Fibroblast of lung (primary cell): ENCODE results near the gene BLZF1. TPM values are rescaled to one million over a fixed set of nuclear protein-coding genes. Genes with fewer than 3 reads are reported as not detected.

ENCODE experiments used
- DNase-seq, 2 donors: peaks; one replicate each; pipeline versions ENCODE4 v3.0.0 to v3.0.0-alpha.2; 2010; ENCODE audit warnings: low read depth in 2 of 2
- H2AFZ ChIP-seq: 2 replicates; pipeline ENCODE4 v1.5.1; 2012; ENCODE audit warnings: low read length, control low read depth, inconsistent platforms
- H3K27ac ChIP-seq: 2 replicates; pipeline ENCODE4 v1.5.1; 2011; ENCODE audit warnings: low read length, control low read depth; ENCODE audit not compliant: insufficient read depth
- H3K27me3 ChIP-seq: 2 replicates; pipeline ENCODE4 v1.5.1; 2011; ENCODE audit warnings: mild to moderate bottlenecking, low read length; ENCODE audit not compliant: control insufficient read depth, insufficient read depth
- H3K36me3 ChIP-seq: 2 replicates; pipeline ENCODE4 v1.5.1; 2011; ENCODE audit warnings: low read length; ENCODE audit not compliant: control insufficient read depth, insufficient read depth
- H3K4me1 ChIP-seq: 2 replicates; pipeline ENCODE4 v1.5.1; 2011; ENCODE audit warnings: low read length; ENCODE audit not compliant: control insufficient read depth, insufficient read depth; ENCODE audit errors: extremely low read depth
- H3K4me2 ChIP-seq: 2 replicates; pipeline ENCODE4 v1.5.1; 2011; ENCODE audit warnings: low read length, control low read depth; ENCODE audit not compliant: insufficient read depth; ENCODE audit errors: extremely low read depth
- H3K4me3 ChIP-seq, 4 experiments: fragments of 200-600 bp in 1 of 4; sonication (generic) in 1 of 4; replicated peaks in 1 of 4; 2 replicates each; pipeline ENCODE4 v1.5.1; 2011 to 2016; ENCODE audit warnings: low read length in 4 of 4, low read depth in 3 of 4, mild to moderate bottlenecking in 3 of 4, control low read depth in 2 of 4, inconsistent platforms in 1 of 4, mixed read lengths in 1 of 4; ENCODE audit not compliant: insufficient read depth in 1 of 4; ENCODE audit errors: control extremely low read depth in 1 of 4
- H3K79me2 ChIP-seq: 2 replicates; pipeline ENCODE4 v1.5.1; 2012; ENCODE audit warnings: mild to moderate bottlenecking, low read length, inconsistent platforms; ENCODE audit not compliant: control insufficient read depth, insufficient read depth
- H3K9ac ChIP-seq: 2 replicates; pipeline ENCODE4 v1.5.1; 2011; ENCODE audit warnings: mild to moderate bottlenecking, low read length, control low read depth; ENCODE audit not compliant: insufficient read depth
- H3K9me3 ChIP-seq: 2 replicates; pipeline ENCODE4 v1.5.1; 2012; ENCODE audit warnings: low read depth, low read length; ENCODE audit not compliant: control insufficient read depth, insufficient read depth
- H4K20me1 ChIP-seq: 2 replicates; pipeline ENCODE4 v1.5.1; 2011; ENCODE audit warnings: low read length; ENCODE audit not compliant: control insufficient read depth, insufficient read depth; ENCODE audit errors: extremely low read depth
- CTCF ChIP-seq, 2 donors: IDR thresholded peaks in 1 of 2; conservative IDR thresholded peaks in 1 of 2; 1 replicate in 1 of 2; 2 replicates in 1 of 2; pipeline ENCODE4 v1.5.1; 2011 to 2012; ENCODE audit warnings: low read length in 2 of 2, control low read depth in 1 of 2, inconsistent platforms in 1 of 2, low read depth in 1 of 2, mild to moderate bottlenecking in 1 of 2
- EZH2 ChIP-seq: IDR thresholded peaks from 2 replicates; pipeline ENCODE4 v1.5.1; 2012; ENCODE audit warnings: low read length, control low read depth, mild to moderate bottlenecking; ENCODE audit errors: missing control alignments
- polyA plus RNA-seq, 2 donors: library from polyadenylated mRNA; depleted of rRNA in 1 of 2; stranded (reverse) in 1 of 2; unstranded in 1 of 2; fragments of >200 nt; gene quantifications; 2 replicates each; pipeline ENCODE4 v1.2.1, GENCODE V29; 2011 to 2012; ENCODE audit warnings: missing spikeins in 1 of 2
- total RNA-seq: library from RNA; depleted of rRNA; stranded (reverse); fragments of >200 nt; gene quantifications from 2 replicates; pipeline ENCODE4 v1.2.1, GENCODE V29; 2014

BLZF1 gene
- total and polyA plus RNA-seq, 2 donors (not counting 1 experiment from before 2014, with no cell fraction given): 27.1 to 28.0 TPM

DNA sequence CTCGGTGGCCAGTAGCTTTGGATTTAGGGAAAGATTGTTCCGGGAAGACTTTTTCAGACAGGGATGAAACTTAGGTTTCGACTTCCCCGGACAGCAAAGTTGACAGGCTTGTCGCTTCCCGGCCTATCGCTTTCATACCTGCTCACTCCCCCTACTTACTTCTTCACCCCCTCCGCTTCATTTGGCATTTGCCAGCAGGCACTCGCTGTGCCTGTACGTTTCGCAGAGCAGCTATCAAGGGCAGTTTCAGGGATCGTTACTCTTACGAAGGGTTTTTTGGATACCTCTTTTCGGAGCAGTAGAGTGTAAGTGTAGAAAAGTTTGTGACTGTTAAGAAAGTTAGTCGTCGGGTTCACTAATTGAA, 393 bp downstream of the BLZF1 start:
- DNase-seq: peak in 1 of 2 donors; percentile 23
- peaks cover 2% of the 10 kb centered on the region for H4K20me1 ChIP-seq
- H3K9me3 ChIP-seq: no peaks in the 10 kb centered on the region
- peak overlapping the region; percentile 90 for H2AFZ ChIP-seq
- peaks cover 5% of the 10 kb centered on the region for H3K4me1 ChIP-seq
- peaks cover 37% of the 10 kb centered on the region for H3K79me2 ChIP-seq
- no peaks in the 10 kb centered on the region for H3K27me3 ChIP-seq
- peak overlapping the region; percentile 89 for H3K4me2 ChIP-seq
- H3K27ac ChIP-seq: peak overlapping the region; percentile 96
- peak overlapping the region; percentile 84 for H3K9ac ChIP-seq
- TF ChIP-seq EZH2: no peak
- TF ChIP-seq CTCF (conservative IDR thresholded peaks at IDR 0.05 in 1 of 2, IDR thresholded peaks at IDR 0.05 in 1 of 2; ENCODE audit: low read depth in 1 of 2, low read length in 2 of 2): no peak
- peak overlapping the region; percentile 74 to 100 (median 96) for H3K4me3 ChIP-seq
- peaks cover 10% of the 10 kb centered on the region for H3K36me3 ChIP-seq

GRCh38 chr1:169371404-169371803, 3.4 kb downstream of the BLZF1 start:
- Histone ChIP-seq H3K27ac (no peak overlapping the region), H3K9ac (no peak overlapping the region), H3K4me1 (peaks cover 2% of the 10 kb centered on the region), H2AFZ (no peak overlapping the region), H3K4me3 (no peak overlapping the region), H3K79me2 (peaks cover 36% of the 10 kb centered on the region), H3K36me3 (peaks cover 10% of the 10 kb centered on the region), H4K20me1 (peaks cover 2% of the 10 kb centered on the region), H3K27me3 (no peaks in the 10 kb centered on the region), H3K4me2 (no peak overlapping the region), H3K9me3 (no peaks in the 10 kb centered on the region)
- no peak for TF ChIP-seq CTCF (conservative IDR thresholded peaks at IDR 0.05 in 1 of 2, IDR thresholded peaks at IDR 0.05 in 1 of 2; ENCODE audit: low read depth in 1 of 2, low read length in 2 of 2)
- no peak for TF ChIP-seq EZH2
- DNase-seq: no peak

DNA sequence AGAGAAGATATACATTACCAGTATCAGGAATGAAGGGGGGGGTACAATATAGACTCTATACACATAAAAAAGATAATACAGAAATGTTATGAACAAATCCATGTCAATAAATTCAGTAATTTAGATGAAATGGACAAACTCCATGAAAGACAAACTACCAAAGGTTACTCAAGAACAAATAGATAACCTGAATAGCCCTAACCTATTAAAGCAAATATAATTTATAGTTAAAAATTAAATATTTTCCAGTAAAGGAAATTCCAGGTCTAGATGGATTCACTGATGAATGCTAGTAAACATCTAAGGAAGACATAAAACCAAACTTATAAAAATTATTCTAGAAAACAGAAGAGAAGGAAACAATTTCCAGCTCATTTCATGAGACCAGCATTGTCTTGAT, 13.2 kb downstream of the BLZF1 start:
- H3K4me1 ChIP-seq: no peaks in the 10 kb centered on the region
- no peaks in the 10 kb centered on the region for H3K9me3 ChIP-seq
- DNase-seq: no peak
- H3K9ac ChIP-seq: no peak overlapping the region
- no peak for TF ChIP-seq CTCF (conservative IDR thresholded peaks at IDR 0.05 in 1 of 2, IDR thresholded peaks at IDR 0.05 in 1 of 2; ENCODE audit: low read depth in 1 of 2, low read length in 2 of 2)
- TF ChIP-seq EZH2: no peak
- H3K4me2 ChIP-seq: no peak overlapping the region
- no peak overlapping the region for H2AFZ ChIP-seq
- no peaks in the 10 kb centered on the region for H3K79me2 ChIP-seq
- no peaks in the 10 kb centered on the region for H3K27me3 ChIP-seq
- H3K27ac ChIP-seq: no peak overlapping the region
- no peak overlapping the region for H3K4me3 ChIP-seq
- H3K36me3 ChIP-seq: peaks cover 8% of the 10 kb centered on the region
- no peaks in the 10 kb centered on the region for H4K20me1 ChIP-seq
